Measurements from ENCODE around the gene PACS1.

GRCh38 chr11:66293777-66294625 is 223.9 kb downstream of the PACS1 start:
- TF ChIP-seq POLR2AphosphoS5 (IDR thresholded peaks at IDR 0.05; ENCODE audit: low read depth, low read length), result no peak
- TF ChIP-seq, protein P1, sequence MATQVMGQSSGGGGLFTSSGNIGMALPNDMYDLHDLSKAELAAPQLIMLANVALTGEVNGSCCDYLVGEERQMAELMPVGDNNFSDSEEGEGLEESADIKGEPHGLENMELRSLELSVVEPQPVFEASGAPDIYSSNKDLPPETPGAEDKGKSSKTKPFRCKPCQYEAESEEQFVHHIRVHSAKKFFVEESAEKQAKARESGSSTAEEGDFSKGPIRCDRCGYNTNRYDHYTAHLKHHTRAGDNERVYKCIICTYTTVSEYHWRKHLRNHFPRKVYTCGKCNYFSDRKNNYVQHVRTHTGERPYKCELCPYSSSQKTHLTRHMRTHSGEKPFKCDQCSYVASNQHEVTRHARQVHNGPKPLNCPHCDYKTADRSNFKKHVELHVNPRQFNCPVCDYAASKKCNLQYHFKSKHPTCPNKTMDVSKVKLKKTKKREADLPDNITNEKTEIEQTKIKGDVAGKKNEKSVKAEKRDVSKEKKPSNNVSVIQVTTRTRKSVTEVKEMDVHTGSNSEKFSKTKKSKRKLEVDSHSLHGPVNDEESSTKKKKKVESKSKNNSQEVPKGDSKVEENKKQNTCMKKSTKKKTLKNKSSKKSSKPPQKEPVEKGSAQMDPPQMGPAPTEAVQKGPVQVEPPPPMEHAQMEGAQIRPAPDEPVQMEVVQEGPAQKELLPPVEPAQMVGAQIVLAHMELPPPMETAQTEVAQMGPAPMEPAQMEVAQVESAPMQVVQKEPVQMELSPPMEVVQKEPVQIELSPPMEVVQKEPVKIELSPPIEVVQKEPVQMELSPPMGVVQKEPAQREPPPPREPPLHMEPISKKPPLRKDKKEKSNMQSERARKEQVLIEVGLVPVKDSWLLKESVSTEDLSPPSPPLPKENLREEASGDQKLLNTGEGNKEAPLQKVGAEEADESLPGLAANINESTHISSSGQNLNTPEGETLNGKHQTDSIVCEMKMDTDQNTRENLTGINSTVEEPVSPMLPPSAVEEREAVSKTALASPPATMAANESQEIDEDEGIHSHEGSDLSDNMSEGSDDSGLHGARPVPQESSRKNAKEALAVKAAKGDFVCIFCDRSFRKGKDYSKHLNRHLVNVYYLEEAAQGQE (IDR thresholded peaks at IDR 0.05; ENCODE audit: insufficient read depth in 1 of 2, low read depth in 2 of 2, low read length in 2 of 2), result no peak
- no peak for TF ChIP-seq SIN3A (IDR thresholded peaks at IDR 0.05; ENCODE audit: borderline replicate concordance, insufficient read depth, low read length)
- TF ChIP-seq FOXP2 (optimal IDR thresholded peaks at IDR 0.05; ENCODE audit: borderline replicate concordance, extremely low read depth, extremely low read length, insufficient read depth), result no peak

All from PFSK-1 (cell line).